Adrenal gland (tissue), 12 donors: ENCODE data around the gene PHF24. TPM values are rescaled to one million over a fixed set of nuclear protein-coding genes. Genes with fewer than 3 reads are reported as not detected.
A peak's percentile ranks its signal among the peaks of the same experiment; 100 is the strongest.

Experiments
- DNase-seq, 7 donors: peaks; one replicate each; pipeline ENCODE4 v3.0.0-alpha.2; 2019 to 2020
- H3K27ac ChIP-seq, 5 donors: fragments of 200-600 bp; sonication (generic) in 4 of 5; 1 replicate in 3 of 5; 2 replicates in 2 of 5; pipeline versions ENCODE4 v1.5.1 to v1.8.0; 2016 to 2020; ENCODE audit warnings: mild to moderate bottlenecking in 1 of 5
- H3K27me3 ChIP-seq: fragments of 200-600 bp; 2 replicates; pipeline ENCODE4 v1.8.0; 2021
- H3K36me3 ChIP-seq, 2 donors: fragments of 200-600 bp; replicated peaks in 1 of 2; 1 replicate in 1 of 2; 2 replicates in 1 of 2; pipeline versions ENCODE4 v1.5.1 to v1.8.0; 2018 to 2022
- H3K4me1 ChIP-seq, 2 donors: fragments of 200-600 bp; replicated peaks in 1 of 2; 1 replicate in 1 of 2; 2 replicates in 1 of 2; pipeline versions ENCODE4 v1.5.1 to v1.8.0; 2018 to 2021
- H3K4me3 ChIP-seq, 4 donors: fragments of 200-600 bp; sonication (generic) in 3 of 4; one replicate each; pipeline ENCODE4 v1.5.1; 2016 to 2018
- H3K9me3 ChIP-seq, 3 donors: fragments of 200-600 bp; sonication (generic) in 1 of 3; replicated peaks in 1 of 3; 1 replicate in 2 of 3; 2 replicates in 1 of 3; pipeline versions ENCODE4 v1.5.1 to v1.8.0; 2016 to 2021
- POLR2A ChIP-seq, 2 donors: fragments of 450-650 bp; IDR thresholded peaks; one replicate each; pipeline ENCODE4 v1.6.1; 2017; ENCODE audit warnings: antibody characterized with exemption in 2 of 2, mild to moderate bottlenecking in 2 of 2, moderate library complexity in 1 of 2
- WGBS, 4 donors: extraction: QIAGEN DNeasy Blood & Tissue Kit in 2 of 4; methylation state at CpG; one replicate each; pipeline versions ENCODE4 v1.1.5 to v1.1.7; 2013 to 2017; 5-methylcytosine and 5-hydroxymethylcytosine counted together
- intact Hi-C, 2 donors: fragments of 100-400 bp; cut with DNase I; formaldehyde crosslinking; loops; one replicate each; pipeline versions ENCODE4 v1.14.1 to v1.15.0; 2022 to 2023
- polyA plus RNA-seq, 3 donors: library from polyadenylated mRNA; stranded (reverse); fragments of 200-250 nt in 2 of 3; fragments of 350-450 nt in 1 of 3; fragmentation: Illumina TruSeq in 1 of 3; extraction: RNeasy Lipid Tissue Mini Kit (QIAGEN cat#74804) in 1 of 3; gene quantifications; one replicate each; pipeline ENCODE4 v1.2.3, GENCODE V29; 2013 to 2014
- total RNA-seq, 9 donors: library from RNA; depleted of rRNA in 4 of 9; stranded (reverse); fragments of >200 nt in 4 of 9; fragments of 120-200 nt in 1 of 9; fragmentation: NEBNext Ultra II Directional in 1 of 9; extraction: Animal tissue kit (Norgen Biotek cat#: 25700) in 1 of 9; gene quantifications; one replicate each; pipeline versions ENCODE4 v1.1.0 to v1.2.4, GENCODE V29; 2013 to 2023
- TF ChIP-seq, protein P1 (sequence below), 6 experiments: fragments of 450-650 bp in 4 of 6; fragments of 200-600 bp in 2 of 6; sonication (generic) in 1 of 6; IDR thresholded peaks; 1 replicate in 5 of 6; 2 replicates in 1 of 6; pipeline versions ENCODE4 v1.5.1 to v1.8.0; 2016 to 2021; ENCODE audit warnings: antibody characterized with exemption in 6 of 6, mild to moderate bottlenecking in 2 of 6, moderate library complexity in 1 of 6
- donor health status: healthy with polysubstance abuse.
- donor health status: Bipolar disorder and iron deficiency.
- donor health status: DM: yes; HTN: yes; CAD: no.
- donor health status: DM: no; HTN: no; CAD: no.
- donor health status: DM: no; HTN: no; CAD: no.
- donor health status: DM: yes; HTN: yes; CAD: no.

The PHF24 gene
- total and polyA plus RNA-seq, 12 donors, result 0.09 to 1.7 (median 0.16) TPM; not detected in 1

DNA sequence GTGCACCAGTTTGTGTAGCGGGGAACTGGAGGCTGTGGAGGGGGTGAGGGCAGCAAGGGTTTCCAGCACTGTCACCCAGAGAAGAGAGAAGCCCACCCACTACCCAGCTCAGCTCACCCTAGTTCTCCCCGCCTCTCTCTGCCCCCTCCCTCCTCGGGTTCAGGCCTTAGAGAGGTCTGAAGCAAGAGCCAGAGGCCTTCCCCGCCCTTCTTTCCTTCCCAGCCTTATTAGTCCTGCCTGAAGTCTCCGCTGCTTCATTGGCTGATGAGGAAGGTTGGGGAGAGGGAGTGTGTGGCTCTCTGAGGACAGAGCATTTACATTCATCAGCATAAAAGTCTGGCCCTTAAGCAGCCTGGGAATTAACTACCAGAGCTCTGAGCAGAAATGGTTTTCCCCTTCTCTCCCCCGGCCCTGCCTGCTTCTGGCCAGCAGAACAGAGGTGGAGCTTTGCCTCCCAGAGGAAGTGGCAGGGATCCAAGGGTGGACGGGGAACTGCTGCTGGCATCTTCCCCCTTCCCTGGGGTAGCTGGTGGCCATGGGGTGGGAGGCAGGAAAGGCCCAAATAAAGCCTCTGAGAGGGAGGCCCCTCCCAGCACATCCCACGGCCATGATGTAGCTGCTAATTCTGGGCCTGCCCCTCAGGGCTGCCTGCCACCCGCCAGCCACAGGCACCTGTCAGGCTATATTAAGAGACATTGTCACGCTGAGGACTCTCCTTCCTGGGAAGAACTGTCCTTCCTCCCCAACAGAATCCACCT is 35.6 kb downstream of the PHF24 start:
- peaks cover 0 to 16% of the 10 kb centered on the region in 2 donors for H3K36me3 ChIP-seq
- H3K4me3 ChIP-seq, result no peak overlapping the region
- peak overlapping the region; percentile 54 to 95 (median 70) for H3K27ac ChIP-seq
- no peaks in the 10 kb centered on the region for H3K27me3 ChIP-seq
- intact Hi-C loops, result loop anchor here in 1 of 2 donors (10.0 kb wide), 1 partner anchor 71 kb away; no protein-coding TSS in a partner anchor
- DNase-seq, result peak; percentile 57 to 83 (median 70)
- TF ChIP-seq, protein P1, sequence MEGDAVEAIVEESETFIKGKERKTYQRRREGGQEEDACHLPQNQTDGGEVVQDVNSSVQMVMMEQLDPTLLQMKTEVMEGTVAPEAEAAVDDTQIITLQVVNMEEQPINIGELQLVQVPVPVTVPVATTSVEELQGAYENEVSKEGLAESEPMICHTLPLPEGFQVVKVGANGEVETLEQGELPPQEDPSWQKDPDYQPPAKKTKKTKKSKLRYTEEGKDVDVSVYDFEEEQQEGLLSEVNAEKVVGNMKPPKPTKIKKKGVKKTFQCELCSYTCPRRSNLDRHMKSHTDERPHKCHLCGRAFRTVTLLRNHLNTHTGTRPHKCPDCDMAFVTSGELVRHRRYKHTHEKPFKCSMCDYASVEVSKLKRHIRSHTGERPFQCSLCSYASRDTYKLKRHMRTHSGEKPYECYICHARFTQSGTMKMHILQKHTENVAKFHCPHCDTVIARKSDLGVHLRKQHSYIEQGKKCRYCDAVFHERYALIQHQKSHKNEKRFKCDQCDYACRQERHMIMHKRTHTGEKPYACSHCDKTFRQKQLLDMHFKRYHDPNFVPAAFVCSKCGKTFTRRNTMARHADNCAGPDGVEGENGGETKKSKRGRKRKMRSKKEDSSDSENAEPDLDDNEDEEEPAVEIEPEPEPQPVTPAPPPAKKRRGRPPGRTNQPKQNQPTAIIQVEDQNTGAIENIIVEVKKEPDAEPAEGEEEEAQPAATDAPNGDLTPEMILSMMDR (IDR thresholded peaks at IDR 0.05), result no peak
- TF ChIP-seq POLR2A (IDR thresholded peaks at IDR 0.05), result no peak
- H3K9me3 ChIP-seq, result no peaks in the 10 kb centered on the region
- 39 to 49% (median 42%) methylated on average over 8 to 10 of the region's 10 CpGs for WGBS, 4 donors
- H3K4me1 ChIP-seq, result peaks cover 37 to 57% of the 10 kb centered on the region in 2 donors

GRCh38 chr9:34994260-34994899 is 36.3 kb downstream of the PHF24 start:
- intact Hi-C loops, result loop anchor here in 1 of 2 donors (10.0 kb wide), 1 partner anchor 70 kb away; no protein-coding TSS in a partner anchor
- peak overlapping the region; percentile 54 to 95 (median 70) for H3K27ac ChIP-seq
- H3K36me3 ChIP-seq, result peaks cover 0 to 16% of the 10 kb centered on the region in 2 donors
- H3K4me3 ChIP-seq, result no peak overlapping the region
- H3K9me3 ChIP-seq, result no peaks in the 10 kb centered on the region
- H3K27me3 ChIP-seq, result no peaks in the 10 kb centered on the region
- 29 to 35% (median 32%) methylated on average over 3 to 4 of the region's 4 CpGs for WGBS, 4 donors
- H3K4me1 ChIP-seq, result peaks cover 35 to 57% of the 10 kb centered on the region in 2 donors
- no peak for TF ChIP-seq POLR2A (IDR thresholded peaks at IDR 0.05)
- TF ChIP-seq, protein P1 (IDR thresholded peaks at IDR 0.05), result peak; percentile 24 to 65 (median 52)
- peak in 5 of 7 donors; percentile 37 to 85 (median 47) for DNase-seq

DNA sequence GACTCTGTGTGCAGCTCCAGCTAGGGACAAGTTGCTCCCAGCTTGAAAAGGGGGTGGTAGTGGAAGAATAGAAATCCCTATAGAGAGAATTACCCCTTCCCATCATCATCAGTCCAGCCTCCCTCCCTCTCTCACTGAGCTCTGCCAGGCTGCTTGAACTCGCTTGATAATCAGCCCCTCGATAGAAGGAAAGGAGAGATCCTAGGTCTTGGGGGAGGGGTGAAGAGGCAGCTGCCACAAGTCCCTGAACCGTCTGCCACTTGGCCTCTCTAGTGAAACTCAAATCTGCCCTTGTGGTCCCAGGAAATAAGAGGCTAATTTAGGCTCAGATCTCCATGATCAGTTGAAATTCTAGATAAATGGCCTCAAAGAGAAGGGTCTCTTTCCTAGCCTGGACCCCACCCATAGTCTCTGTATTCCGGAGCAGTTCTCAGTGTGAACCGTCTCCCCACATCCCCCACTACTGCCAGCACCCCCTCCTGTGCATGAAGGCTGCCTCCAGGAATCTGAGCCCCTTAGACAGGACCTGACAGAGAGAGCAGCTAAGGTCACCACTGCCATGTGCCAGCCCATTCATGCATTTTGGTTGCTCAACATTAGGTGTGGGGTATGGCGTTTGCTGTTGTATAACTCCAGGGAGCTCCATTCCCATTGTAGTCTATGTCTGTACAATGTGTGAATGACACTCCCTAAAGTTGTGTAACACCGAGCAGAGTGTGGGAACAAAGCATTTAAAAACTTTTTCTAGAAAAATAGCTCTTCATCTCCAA is 37.0 kb downstream of the PHF24 start:
- intact Hi-C loops, result loop anchor here in 1 of 2 donors (10.0 kb wide), 1 partner anchor 70 kb away; no protein-coding TSS in a partner anchor

More for the DNA sequence above, 37.0 kb downstream of the PHF24 start:
- Histone ChIP-seq H3K36me3 (peaks cover 0 to 16% of the 10 kb centered on the region in 2 donors), H3K27me3 (no peaks in the 10 kb centered on the region), H3K9me3 (no peaks in the 10 kb centered on the region), H3K4me1 (peaks cover 35 to 56% of the 10 kb centered on the region in 2 donors), H3K27ac (peak overlapping the region in 4 of 5 donors; percentile 66 to 95 (median 82)), H3K4me3 (no peak overlapping the region)
- WGBS, 4 donors, result 55 to 61% (median 57%) methylated on average over 6 to 7 of the region's 7 CpGs
- DNase-seq, result peak in 4 of 7 donors; percentile 27 to 65 (median 49)
- TF ChIP-seq, protein P1 (IDR thresholded peaks at IDR 0.05), result no peak
- no peak for TF ChIP-seq POLR2A (IDR thresholded peaks at IDR 0.05)
